Bronchial epithelial cell (primary cell): Measurements from ENCODE around the gene GADL1. TPM values are rescaled to one million over a fixed set of nuclear protein-coding genes. Genes with fewer than 3 reads are reported as not detected.

Experiments used
- DNase-seq: peaks from one replicate; pipeline ENCODE4 v3.0.0-alpha.2; 2010; ENCODE audit warnings: low read depth
- FAIRE-seq: peaks from 2 replicates; lab custom pipeline; 2011; peaks lifted over from hg19 to GRCh38; lab: Jason Lieb, UNC
- H3K27me3 ChIP-seq: 2 replicates; pipeline ENCODE4 v1.5.1; 2011; ENCODE audit warnings: low read length; ENCODE audit not compliant: control insufficient read depth, insufficient read depth
- H3K36me3 ChIP-seq: 2 replicates; pipeline ENCODE4 v1.5.1; 2011; ENCODE audit warnings: low read length; ENCODE audit not compliant: control insufficient read depth, insufficient read depth
- H3K4me3 ChIP-seq: 2 replicates; pipeline ENCODE4 v1.5.1; 2011; ENCODE audit warnings: mild to moderate bottlenecking, low read depth, low read length, control low read depth
- CTCF ChIP-seq: IDR thresholded peaks from 2 replicates; pipeline ENCODE4 v1.5.1; 2011; ENCODE audit warnings: mild to moderate bottlenecking, moderate library complexity, low read length, control low read depth, inconsistent platforms; ENCODE audit not compliant: insufficient read depth, severe bottlenecking
- total RNA-seq: library from RNA; depleted of rRNA; stranded (reverse); fragments of >200 nt; gene quantifications from 2 replicates; pipeline ENCODE4 v1.2.1, GENCODE V29; 2014

The GADL1 gene
- total RNA-seq, 1 donor from 2014 or later: not detected

GRCh38 chr3:30708472-30708871 is 186.0 kb downstream of the GADL1 start:
- FAIRE-seq (no peak), DNase-seq (peak; percentile 73)
- Histone ChIP-seq H3K27me3 (no peaks in the 10 kb centered on the region), H3K36me3 (no peaks in the 10 kb centered on the region), H3K4me3 (no peak overlapping the region)
- no peak for TF ChIP-seq CTCF

- DNase-seq: no peak
- no peak for FAIRE-seq
- Histone ChIP-seq H3K4me3 (no peak overlapping the region), H3K36me3 (no peaks in the 10 kb centered on the region), H3K27me3 (no peaks in the 10 kb centered on the region)
- TF ChIP-seq CTCF: no peak
Measured at GRCh38 chr3:30707825-30708224, 186.6 kb downstream of the GADL1 start.

- no peaks in the 10 kb centered on the region for H3K27me3 ChIP-seq
- TF ChIP-seq CTCF: no peak
- H3K36me3 ChIP-seq: no peaks in the 10 kb centered on the region
- H3K4me3 ChIP-seq: no peak overlapping the region
- DNase-seq (no peak), FAIRE-seq (peak; percentile 91)
Measured at GRCh38 chr3:30704931-30705890, 189.2 kb downstream of the GADL1 start.

- FAIRE-seq (no peak), DNase-seq (no peak)
- no peaks in the 10 kb centered on the region for H3K27me3 ChIP-seq
- TF ChIP-seq CTCF: no peak
- H3K4me3 ChIP-seq: no peak overlapping the region
- no peaks in the 10 kb centered on the region for H3K36me3 ChIP-seq
Measured at GRCh38 chr3:30702828-30703397, 191.5 kb downstream of the GADL1 start.

GRCh38 chr3:30702038-30702827 is 192.2 kb downstream of the GADL1 start:
- DNase-seq (no peak), FAIRE-seq (no peak)
- Histone ChIP-seq H3K27me3 (no peaks in the 10 kb centered on the region), H3K4me3 (no peak overlapping the region), H3K36me3 (no peaks in the 10 kb centered on the region)
- TF ChIP-seq CTCF: no peak
